ENCODE data around the gene NNAT.

DNA sequence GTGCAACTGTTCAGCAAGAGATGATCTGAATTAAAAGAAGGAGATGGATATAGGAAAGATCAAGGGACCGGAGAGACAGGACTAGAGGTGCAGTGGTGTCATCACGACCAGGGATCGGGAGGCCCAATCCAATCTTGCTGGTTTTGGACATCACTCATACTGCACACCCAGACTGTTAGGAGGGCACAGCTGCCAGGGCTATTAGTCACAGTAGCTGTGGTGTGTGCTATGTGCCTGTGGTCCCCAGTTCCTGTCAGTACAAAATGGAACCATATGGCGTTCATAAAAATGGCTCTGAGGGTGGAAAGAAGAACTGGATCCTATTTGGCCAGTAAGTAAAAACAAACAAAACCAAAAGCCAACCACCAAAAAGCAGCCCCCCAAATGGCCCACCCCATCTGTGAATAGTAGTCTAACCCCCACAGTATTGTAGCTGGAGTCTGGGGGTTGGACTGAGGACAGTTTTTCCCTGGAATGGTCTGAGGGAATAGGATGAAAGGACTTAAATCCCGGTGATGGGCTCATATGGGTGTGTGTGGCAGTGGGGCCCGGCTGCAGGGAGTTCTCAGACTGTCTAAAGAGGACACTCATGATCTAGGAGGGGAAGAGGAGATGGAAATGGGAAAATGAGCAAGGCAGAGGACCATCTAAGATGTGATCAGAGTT is 9.3 kb upstream of the NNAT start:
- no peak for TF ChIP-seq EZH2 (IDR thresholded peaks at IDR 0.05; ENCODE audit: low read length, missing control alignments)
- TF ChIP-seq, protein P1, sequence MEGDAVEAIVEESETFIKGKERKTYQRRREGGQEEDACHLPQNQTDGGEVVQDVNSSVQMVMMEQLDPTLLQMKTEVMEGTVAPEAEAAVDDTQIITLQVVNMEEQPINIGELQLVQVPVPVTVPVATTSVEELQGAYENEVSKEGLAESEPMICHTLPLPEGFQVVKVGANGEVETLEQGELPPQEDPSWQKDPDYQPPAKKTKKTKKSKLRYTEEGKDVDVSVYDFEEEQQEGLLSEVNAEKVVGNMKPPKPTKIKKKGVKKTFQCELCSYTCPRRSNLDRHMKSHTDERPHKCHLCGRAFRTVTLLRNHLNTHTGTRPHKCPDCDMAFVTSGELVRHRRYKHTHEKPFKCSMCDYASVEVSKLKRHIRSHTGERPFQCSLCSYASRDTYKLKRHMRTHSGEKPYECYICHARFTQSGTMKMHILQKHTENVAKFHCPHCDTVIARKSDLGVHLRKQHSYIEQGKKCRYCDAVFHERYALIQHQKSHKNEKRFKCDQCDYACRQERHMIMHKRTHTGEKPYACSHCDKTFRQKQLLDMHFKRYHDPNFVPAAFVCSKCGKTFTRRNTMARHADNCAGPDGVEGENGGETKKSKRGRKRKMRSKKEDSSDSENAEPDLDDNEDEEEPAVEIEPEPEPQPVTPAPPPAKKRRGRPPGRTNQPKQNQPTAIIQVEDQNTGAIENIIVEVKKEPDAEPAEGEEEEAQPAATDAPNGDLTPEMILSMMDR (conservative IDR thresholded peaks at IDR 0.05 in 1 of 2, IDR thresholded peaks at IDR 0.05 in 1 of 2; ENCODE audit: low read depth in 1 of 2, low read length in 2 of 2): no peak

Measured in fibroblast of lung (primary cell).